ENCODE results near the gene DGCR8. TPM values are rescaled to one million over a fixed set of nuclear protein-coding genes. Genes with fewer than 3 reads are reported as not detected.

DGCR8 gene
- total RNA-seq, 4 donors from 2014 or later: 13.2 to 56.2 (median 33.5) TPM

DNA sequence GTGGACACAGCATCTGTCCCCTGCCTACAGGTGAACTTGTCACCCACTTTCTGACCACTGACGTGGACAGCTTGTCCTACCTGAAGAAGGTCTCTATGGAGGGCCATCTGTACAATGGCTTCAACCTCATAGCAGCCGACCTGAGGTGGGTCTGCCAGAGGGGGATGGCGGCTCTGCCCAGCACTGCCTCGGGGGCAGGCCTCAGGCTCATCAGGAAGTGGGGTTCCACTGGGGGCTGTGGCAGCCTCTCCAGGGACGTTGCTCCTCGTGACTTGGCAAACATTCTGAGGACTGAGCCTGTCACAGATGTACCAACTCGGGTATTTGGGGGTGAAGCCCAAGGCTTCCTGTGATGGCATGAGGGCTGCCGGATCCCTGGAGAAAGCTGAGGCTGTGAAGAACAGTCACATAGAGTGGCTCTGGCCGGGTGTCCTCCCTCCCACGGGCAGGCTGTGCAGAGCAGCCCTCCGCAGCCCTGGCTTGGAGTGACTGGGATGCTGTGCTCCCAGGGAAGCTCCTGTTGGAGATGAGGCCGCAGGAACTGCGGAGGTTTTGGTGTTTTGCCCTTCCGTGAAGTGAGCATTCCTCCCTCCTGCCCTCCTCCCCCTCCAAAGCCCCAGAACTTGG, 26.5 kb upstream of the DGCR8 start:
- TF ChIP-seq POLR2A (IDR thresholded peaks at IDR 0.05): no peak
- TF ChIP-seq, protein P1, sequence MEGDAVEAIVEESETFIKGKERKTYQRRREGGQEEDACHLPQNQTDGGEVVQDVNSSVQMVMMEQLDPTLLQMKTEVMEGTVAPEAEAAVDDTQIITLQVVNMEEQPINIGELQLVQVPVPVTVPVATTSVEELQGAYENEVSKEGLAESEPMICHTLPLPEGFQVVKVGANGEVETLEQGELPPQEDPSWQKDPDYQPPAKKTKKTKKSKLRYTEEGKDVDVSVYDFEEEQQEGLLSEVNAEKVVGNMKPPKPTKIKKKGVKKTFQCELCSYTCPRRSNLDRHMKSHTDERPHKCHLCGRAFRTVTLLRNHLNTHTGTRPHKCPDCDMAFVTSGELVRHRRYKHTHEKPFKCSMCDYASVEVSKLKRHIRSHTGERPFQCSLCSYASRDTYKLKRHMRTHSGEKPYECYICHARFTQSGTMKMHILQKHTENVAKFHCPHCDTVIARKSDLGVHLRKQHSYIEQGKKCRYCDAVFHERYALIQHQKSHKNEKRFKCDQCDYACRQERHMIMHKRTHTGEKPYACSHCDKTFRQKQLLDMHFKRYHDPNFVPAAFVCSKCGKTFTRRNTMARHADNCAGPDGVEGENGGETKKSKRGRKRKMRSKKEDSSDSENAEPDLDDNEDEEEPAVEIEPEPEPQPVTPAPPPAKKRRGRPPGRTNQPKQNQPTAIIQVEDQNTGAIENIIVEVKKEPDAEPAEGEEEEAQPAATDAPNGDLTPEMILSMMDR (IDR thresholded peaks at IDR 0.05): no peak
- no peak for DNase-seq
- H3K36me3 ChIP-seq: no peaks in the 10 kb centered on the region
- H3K27ac ChIP-seq: no peak overlapping the region
- intact Hi-C loops (cut with DNase I; ENCODE audit: low total_unique reads): no loop called here
- no peak overlapping the region for H3K4me3 ChIP-seq
- H3K27me3 ChIP-seq: no peaks in the 10 kb centered on the region
- H3K4me1 ChIP-seq: no peaks in the 10 kb centered on the region
- H3K9me3 ChIP-seq: no peaks in the 10 kb centered on the region

DNA sequence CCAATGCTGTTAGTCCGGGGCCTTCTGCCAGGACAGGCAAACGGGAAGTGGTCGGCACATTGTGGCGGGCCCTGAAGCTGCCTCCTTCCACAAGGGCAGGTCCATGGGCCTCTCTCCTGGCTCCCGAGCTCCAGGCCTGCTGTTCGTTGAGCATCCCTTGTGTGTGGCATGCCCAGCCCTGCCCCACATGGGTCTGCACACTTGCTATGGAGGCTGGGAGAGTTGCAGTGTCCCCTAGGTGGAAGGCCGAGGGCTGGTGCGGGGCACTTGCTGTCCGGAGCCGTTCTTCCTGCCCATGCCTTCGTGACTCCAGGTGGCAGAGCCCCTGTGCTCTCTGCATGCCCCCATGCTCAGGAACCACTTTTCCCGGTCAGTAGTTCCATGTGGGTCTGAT, 26.0 kb upstream of the DGCR8 start:
- intact Hi-C loops (cut with DNase I; ENCODE audit: low total_unique reads): no loop called here
- Histone ChIP-seq H3K36me3 (no peaks in the 10 kb centered on the region), H3K9me3 (no peaks in the 10 kb centered on the region), H3K27ac (no peak overlapping the region), H3K4me3 (no peak overlapping the region), H3K4me1 (no peaks in the 10 kb centered on the region), H3K27me3 (no peaks in the 10 kb centered on the region)
- TF ChIP-seq POLR2A (IDR thresholded peaks at IDR 0.05): no peak
- TF ChIP-seq, protein P1 (IDR thresholded peaks at IDR 0.05): no peak
- DNase-seq: no peak

DNA sequence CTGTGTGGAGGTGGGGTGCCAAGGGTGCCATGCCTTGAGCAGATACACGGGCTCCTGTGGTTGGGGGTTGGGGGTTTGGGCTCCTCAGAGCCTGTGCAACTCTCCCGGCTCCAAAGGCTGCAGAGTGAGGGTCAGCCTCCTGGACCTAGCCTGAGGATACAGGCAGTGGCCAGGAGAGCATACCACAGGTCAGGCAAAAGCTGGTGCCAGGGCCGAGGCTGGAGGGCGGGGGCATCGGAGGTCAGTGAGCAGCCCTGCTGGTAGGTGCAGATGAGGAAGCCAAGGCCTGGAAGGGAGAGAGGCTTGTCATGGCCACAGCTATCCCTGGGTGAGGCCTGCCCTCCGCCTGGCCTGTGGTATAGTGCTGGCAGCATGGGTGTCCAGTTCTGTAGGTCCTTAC, 25.6 kb upstream of the DGCR8 start:
- H3K9me3 ChIP-seq: no peaks in the 10 kb centered on the region
- H3K27me3 ChIP-seq: no peaks in the 10 kb centered on the region
- DNase-seq: no peak
- no peak overlapping the region for H3K4me3 ChIP-seq
- no peaks in the 10 kb centered on the region for H3K36me3 ChIP-seq
- intact Hi-C loops (cut with DNase I; ENCODE audit: low total_unique reads): no loop called here
- no peak overlapping the region for H3K27ac ChIP-seq
- TF ChIP-seq, protein P1 (IDR thresholded peaks at IDR 0.05): no peak
- no peak for TF ChIP-seq POLR2A (IDR thresholded peaks at IDR 0.05)
- H3K4me1 ChIP-seq: no peaks in the 10 kb centered on the region

GRCh38 chr22:20055144-20055543, 24.9 kb upstream of the DGCR8 start:
- H3K27me3 ChIP-seq: no peaks in the 10 kb centered on the region
- intact Hi-C loops (cut with DNase I; ENCODE audit: low total_unique reads): no loop called here
- H3K9me3 ChIP-seq: no peaks in the 10 kb centered on the region
- no peaks in the 10 kb centered on the region for H3K36me3 ChIP-seq
- TF ChIP-seq, protein P1 (IDR thresholded peaks at IDR 0.05): no peak
- no peak for TF ChIP-seq POLR2A (IDR thresholded peaks at IDR 0.05)
- H3K4me1 ChIP-seq: no peaks in the 10 kb centered on the region
- no peak overlapping the region for H3K4me3 ChIP-seq
- H3K27ac ChIP-seq: no peak overlapping the region
- no peak for DNase-seq

- Histone ChIP-seq H3K27me3 (no peaks in the 10 kb centered on the region), H3K36me3 (no peaks in the 10 kb centered on the region), H3K27ac (no peak overlapping the region), H3K4me3 (no peak overlapping the region), H3K9me3 (no peaks in the 10 kb centered on the region), H3K4me1 (no peaks in the 10 kb centered on the region)
- intact Hi-C loops (cut with DNase I; ENCODE audit: low total_unique reads): no loop called here
- DNase-seq: no peak
- TF ChIP-seq, protein P1 (IDR thresholded peaks at IDR 0.05): no peak
- no peak for TF ChIP-seq POLR2A (IDR thresholded peaks at IDR 0.05)
Measured at GRCh38 chr22:20055654-20056053, 24.4 kb upstream of the DGCR8 start.

Measured in uterus (tissue), 4 donors.